HG03135 (cell line): ENCODE measurements around the gene BCAS3.

Experiments
- ATAC-seq: cut with Tn5 transposase; IDR thresholded peaks from one replicate; pipeline ENCODE4 v1.9.1; 2021; ENCODE audit warnings: mild to moderate bottlenecking, moderate library complexity; ENCODE audit not compliant: unreplicated experiment

BCAS3 gene

GRCh38 chr17:61116577-61116976 lies 438.9 kb downstream of the BCAS3 start:
- no peak for ATAC-seq

- no peak for ATAC-seq
These were observed 440.3 kb downstream of the BCAS3 start for GRCh38 chr17:61117983-61118382.

DNA sequence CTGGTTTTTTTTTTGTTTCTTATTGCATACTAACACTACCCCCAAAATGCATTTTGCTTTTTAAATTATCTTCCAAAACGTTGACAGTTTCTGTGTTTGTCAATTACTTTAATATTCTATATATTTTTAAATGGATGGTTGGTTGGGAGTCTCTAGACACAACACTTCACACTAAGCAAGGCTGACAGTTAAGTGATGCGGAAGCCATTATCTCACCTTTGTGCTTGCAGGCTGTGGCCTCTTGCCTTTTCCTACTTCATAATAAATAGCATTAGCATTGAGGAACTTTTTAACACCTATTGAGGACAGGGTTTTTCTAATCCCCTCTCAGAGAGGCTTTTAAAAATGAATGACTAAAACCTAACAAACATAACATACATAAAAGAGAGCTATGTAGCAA lies 441.2 kb downstream of the BCAS3 start:
- ATAC-seq = no peak

DNA sequence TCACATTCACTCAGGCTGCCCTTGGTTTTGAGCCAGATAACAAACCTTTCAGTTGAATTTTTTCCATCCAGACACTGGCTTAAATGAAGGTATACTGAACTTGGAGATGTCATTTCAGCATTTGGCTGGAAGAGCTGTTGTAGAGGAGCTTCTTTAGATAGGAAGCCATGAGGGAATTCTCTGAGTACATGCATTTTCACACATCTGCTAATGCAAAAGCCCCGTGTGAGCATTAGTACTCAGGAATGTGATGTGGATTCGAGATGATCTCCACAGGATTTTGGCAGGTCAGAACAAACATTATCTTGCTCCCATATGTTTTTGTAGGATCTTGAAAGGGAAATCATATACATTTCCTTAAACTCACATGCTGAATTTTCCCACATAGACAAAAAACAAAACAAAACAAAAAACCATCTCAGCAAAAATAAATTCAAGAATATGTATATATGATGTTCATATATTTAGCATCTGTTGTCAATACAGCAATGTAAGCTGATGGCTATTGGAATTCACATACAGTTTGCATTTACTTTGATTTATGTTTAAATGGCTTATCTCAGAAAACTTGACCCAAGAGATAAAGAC lies 444.8 kb downstream of the BCAS3 start:
- ATAC-seq = no peak

GRCh38 chr17:61124562-61124961 lies 446.9 kb downstream of the BCAS3 start:
- no peak for ATAC-seq

DNA sequence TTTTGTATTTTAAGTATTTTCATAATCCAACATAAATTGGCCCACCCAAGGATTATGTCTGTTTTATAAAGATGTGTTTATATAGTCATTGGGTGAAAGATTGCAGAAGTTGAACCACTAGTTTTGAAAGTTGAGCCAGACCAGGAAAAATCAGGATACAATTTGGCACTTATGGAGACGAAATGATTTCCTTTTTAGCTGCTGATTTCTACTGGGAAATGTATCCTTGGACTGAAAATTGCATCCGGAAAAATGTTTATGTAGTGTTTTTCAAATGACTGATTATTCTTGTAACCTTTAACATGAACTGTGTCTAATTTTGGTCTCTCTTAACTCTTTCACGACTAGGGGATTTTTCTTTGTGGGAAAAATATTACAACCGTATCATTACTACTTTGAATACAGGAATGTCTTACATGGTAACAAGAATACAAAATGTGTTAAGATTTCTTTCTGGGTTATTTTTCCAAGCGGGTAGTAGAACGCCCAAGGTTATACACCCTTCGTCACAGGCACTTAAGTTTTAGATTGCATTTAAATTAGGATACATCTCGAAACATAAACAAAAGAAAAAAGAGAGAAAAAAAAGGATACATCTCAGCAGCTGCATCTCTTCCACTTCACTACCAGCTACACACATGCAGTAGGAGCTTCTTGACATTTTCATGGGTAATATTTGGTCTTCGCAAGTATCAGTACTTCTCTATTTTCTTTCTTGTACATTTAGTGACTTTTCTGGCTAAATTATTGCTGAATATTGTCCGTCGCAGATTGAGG lies 449.0 kb downstream of the BCAS3 start:
- no peak for ATAC-seq

GRCh38 chr17:61127960-61128359 lies 450.3 kb downstream of the BCAS3 start:
- ATAC-seq = no peak

DNA sequence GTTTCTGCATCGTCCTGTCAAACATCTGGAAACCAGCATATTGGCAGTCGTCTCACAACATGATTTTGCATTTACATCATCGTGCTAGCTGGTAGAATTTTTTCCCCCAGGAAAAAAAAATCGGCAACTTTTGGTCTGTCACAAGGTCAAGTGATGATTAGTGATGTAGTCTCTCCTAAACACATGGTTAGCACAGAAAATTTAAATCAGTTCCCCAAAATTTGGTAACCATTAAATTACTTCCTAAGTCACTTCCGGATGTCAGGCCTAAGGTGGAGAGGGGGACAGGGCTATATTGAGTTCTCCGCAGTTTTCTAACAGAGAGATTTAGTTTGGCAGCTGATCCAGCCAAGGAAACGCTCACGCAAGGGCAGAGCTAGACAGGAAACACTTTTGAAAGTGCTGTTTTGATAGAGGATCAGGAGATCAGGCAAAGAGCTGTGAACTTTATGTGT lies 451.0 kb downstream of the BCAS3 start:
- ATAC-seq = no peak

GRCh38 chr17:61129267-61130254 lies 451.9 kb downstream of the BCAS3 start:
- no peak for ATAC-seq

GRCh38 chr17:61130330-61130729 lies 452.7 kb downstream of the BCAS3 start:
- no peak for ATAC-seq

DNA sequence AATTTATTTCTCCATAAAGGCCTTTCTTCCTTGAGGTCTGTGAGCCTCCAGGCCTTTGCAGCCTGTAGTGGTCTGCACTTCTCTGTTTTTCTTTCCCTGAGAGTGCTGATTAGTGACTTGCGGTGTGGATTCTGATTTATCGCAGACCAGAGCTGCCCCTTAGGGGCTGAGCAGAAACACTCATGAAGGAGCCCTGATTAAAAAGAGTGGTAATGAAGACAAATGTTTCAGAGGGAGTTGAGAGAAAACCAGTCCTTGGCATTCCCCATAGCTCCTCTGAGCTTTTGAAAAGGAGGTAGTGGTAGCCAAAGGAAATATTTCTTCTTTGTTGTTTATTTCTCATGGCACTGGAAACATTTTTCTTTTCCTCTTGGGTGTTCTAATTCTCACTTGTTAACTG lies 453.9 kb downstream of the BCAS3 start:
- no peak for ATAC-seq

DNA sequence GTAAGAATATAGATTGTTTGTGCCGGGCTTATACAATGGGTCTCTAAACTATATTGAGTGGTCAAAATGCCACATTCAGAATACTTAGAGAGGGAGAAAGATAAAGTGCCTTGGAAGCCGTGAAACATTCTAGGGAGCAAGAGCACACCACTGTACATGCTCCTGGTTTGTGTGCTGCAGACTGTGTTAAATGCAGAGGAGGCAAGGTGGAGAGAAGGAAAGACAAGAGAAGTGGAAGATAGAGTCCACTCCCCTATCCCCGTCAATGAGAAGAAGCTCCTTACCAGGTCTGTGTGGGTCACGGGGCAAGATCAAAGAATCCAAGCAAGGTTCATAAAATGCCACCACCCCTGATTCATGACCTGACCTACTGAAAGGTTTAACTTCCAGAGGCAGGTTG lies 454.9 kb downstream of the BCAS3 start:
- no peak for ATAC-seq

DNA sequence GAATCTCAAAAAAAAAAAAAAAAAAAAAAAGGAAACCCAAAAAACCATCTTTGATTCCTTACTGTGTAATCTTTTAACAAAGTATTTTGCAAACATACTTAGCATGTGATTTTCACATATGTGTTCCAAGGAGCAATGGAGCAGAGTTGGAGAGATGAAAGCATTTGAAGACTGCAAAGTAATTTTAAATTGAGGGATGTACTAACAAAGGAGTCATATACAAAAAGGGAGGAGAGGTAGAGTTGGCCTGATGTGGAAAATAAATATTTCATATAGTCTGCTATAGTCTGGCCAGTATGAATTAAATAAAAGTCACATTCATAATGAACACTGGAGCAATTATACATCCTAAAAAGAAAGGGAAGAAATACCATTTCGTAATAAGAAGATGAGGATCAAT lies 456.2 kb downstream of the BCAS3 start:
- no peak for ATAC-seq

DNA sequence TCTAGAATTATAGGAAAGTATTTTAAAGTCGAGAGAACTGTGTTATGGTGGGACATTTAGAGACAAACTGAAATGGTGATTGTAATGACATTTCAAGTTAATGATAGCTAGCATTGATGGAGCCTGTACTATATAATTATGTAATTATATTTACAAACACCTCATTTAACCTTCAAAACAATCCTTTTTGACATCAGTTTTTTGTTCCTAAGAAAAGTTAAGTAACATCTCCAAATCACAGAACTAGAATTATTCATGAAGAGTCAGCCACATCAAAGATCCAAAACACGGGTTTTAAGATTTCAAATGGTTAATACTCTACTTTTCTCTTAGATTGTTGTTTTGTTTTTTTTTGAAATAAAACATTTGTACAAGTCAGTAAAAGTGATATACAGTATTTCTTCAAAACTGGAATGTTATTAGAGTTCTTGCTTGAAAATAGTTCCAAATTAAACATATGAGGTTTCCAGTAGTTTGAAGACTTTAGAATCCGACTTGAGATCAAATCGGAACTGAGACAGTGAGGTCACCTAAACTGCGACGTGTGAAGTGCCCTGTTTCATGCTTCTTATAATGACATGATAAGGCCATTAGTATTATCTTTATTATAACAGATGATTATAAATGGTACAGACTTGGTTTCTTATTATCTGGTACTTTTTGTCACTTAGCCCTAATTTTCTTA lies 457.0 kb downstream of the BCAS3 start:
- no peak for ATAC-seq

- ATAC-seq = no peak
These were observed 458.1 kb downstream of the BCAS3 start for GRCh38 chr17:61135782-61136181.

- no peak for ATAC-seq
These were observed 458.6 kb downstream of the BCAS3 start for GRCh38 chr17:61136296-61136695.

DNA sequence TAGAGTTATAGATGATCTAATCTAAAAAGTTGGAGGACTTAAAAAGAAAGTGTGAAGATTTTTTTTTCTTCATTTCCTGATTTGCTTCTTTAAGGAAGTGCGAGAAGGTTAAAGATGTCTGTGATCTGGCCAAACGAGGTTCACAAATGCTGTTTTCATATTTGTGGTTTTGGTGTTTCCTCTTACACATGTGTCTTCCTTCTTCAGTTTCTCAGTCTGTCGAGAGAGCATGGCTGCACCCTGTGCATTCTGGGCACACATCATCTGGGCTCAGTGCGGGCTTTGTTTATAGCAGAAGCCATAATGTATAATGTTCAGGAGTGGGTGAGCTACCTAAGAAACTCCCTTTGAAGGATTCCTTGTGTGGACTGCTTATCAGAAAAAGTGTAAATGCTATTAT lies 461.6 kb downstream of the BCAS3 start:
- peak; percentile 95 for ATAC-seq

DNA sequence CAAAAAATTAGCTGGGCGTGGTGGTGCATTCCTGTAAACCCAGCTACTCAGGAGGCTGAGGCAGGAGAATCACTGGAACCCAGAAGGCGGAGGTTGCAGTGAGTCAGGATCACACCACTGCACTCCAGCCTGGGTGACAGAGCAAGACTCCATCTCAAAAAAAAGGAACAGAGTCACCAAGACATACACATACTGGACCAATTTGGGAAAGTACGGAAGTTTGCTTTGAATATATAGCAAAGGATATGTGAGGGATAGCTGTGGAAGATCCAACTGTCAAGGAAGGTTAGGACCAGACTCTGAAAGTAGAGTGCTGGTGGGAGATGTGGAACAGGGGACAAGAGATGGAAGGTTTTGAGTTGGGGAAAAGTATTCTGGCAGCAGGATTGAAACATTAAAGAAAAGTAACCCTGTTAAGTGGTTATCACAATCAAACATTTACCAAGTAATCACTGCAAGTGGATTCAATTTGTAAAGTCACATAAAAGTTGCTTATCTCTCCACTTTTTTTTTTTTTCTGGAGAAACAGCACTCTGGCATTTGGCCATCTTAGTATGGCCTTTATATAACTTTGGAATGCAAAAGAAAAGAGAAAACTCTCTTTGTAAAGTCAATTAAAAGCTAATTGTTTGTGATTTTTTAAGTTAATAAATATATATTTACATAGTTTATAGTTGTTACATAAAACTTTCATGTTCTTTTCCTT lies 462.6 kb downstream of the BCAS3 start:
- ATAC-seq = no peak

- ATAC-seq = no peak
These were observed 465.4 kb downstream of the BCAS3 start for GRCh38 chr17:61143026-61143425.

- ATAC-seq = no peak
These were observed 466.5 kb downstream of the BCAS3 start for GRCh38 chr17:61144137-61144536.
